ENCODE measurements around the gene NOTO. TPM values are rescaled to one million over a fixed set of nuclear protein-coding genes. Genes with fewer than 3 reads are reported as not detected.

Gene NOTO
- polyA plus RNA-seq, 2 of the 4 experiments (the other 2 are of a cell fraction): 0.03 TPM; not detected in 1

GRCh38 chr2:73238149-73238548, 35.8 kb downstream of the NOTO start:
- DNase-seq (ENCODE audit: low read depth in 1 of 2, low spot score in 1 of 2): no peak
- Histone ChIP-seq H3K27ac (no peak overlapping the region), H3K4me2 (no peak overlapping the region), H3K9me3 (no peaks in the 10 kb centered on the region), H3K4me3 (no peak overlapping the region), H3K4me1 (peaks cover 24% of the 10 kb centered on the region)
- CTCF ChIA-PET: interaction anchor here (0.7 to 8.4 kb wide), 6 partner anchors 13 to 53 kb away, joined by 3 to 33 read pairs (median 3); no protein-coding TSS in a partner anchor
- TF ChIP-seq FOSB (CRISPR knock-in tag; IDR thresholded peaks at IDR 0.05) (no peak), ZFP36 (IDR thresholded peaks at IDR 0.05; ENCODE audit: borderline replicate concordance, partially characterized antibody) (no peak), CHD4 (IDR thresholded peaks at IDR 0.05; ENCODE audit: borderline replicate concordance) (no peak), FOXS1 (CRISPR knock-in tag; IDR thresholded peaks at IDR 0.05) (no peak), CEBPB (IDR thresholded peaks at IDR 0.05) (no peak), MAX (IDR thresholded peaks at IDR 0.05) (no peak), ATOH8 (CRISPR knock-in tag; IDR thresholded peaks at IDR 0.05; ENCODE audit: low read depth) (no peak), SREBF2 (IDR thresholded peaks at IDR 0.05) (no peak), RNF2 (IDR thresholded peaks at IDR 0.05; ENCODE audit: borderline replicate concordance, low read depth) (no peak), HOXB5 (CRISPR knock-in tag; IDR thresholded peaks at IDR 0.05) (no peak), MYC (IDR thresholded peaks at IDR 0.05; ENCODE audit: borderline replicate concordance, low read length) (no peak), HES2 (IDR thresholded peaks at IDR 0.05) (no peak), PBX3 (IDR thresholded peaks at IDR 0.05) (no peak), HOXA7 (CRISPR knock-in tag; IDR thresholded peaks at IDR 0.05) (no peak), TP53 (CRISPR knock-in tag; IDR thresholded peaks at IDR 0.05) (no peak), RFX5 (IDR thresholded peaks at IDR 0.05) (no peak), EHMT2 (IDR thresholded peaks at IDR 0.05; ENCODE audit: low read depth) (no peak), BCL3 (IDR thresholded peaks at IDR 0.05) (no peak), MAZ (IDR thresholded peaks at IDR 0.05; ENCODE audit: borderline replicate concordance, low read depth, low read length) (no peak)
- no peak for FAIRE-seq
- POLR2A ChIA-PET: interaction anchor here (1.1 kb wide), 1 partner anchor 16 kb away, joined by 3 read pairs; no protein-coding TSS in a partner anchor
- ATAC-seq: no peak
- WGBS (ENCODE audit: missing lambda C conversion rate): 91% methylated on average over 3 of the region's 3 CpGs

GRCh38 chr2:73238976-73239375, 36.6 kb downstream of the NOTO start:
- no peak overlapping the region for H3K4me2 ChIP-seq
- H3K27ac ChIP-seq: no peak overlapping the region
- peaks cover 24% of the 10 kb centered on the region for H3K4me1 ChIP-seq
- DNase-seq (ENCODE audit: low read depth in 1 of 2, low spot score in 1 of 2) (no peak), FAIRE-seq (no peak), ATAC-seq (no peak)
- CTCF ChIA-PET: interaction anchor here (0.9 to 8.4 kb wide), 3 partner anchors 11 to 52 kb away, joined by 3 to 33 read pairs (median 4); no protein-coding TSS in a partner anchor
- no peak overlapping the region for H3K4me3 ChIP-seq
- no peaks in the 10 kb centered on the region for H3K9me3 ChIP-seq
- POLR2A ChIA-PET: no interaction called here
- 100% methylated on average over 1 of the region's 1 CpG for WGBS (ENCODE audit: missing lambda C conversion rate)
- TF ChIP-seq RFX5 (IDR thresholded peaks at IDR 0.05) (no peak), ZC3H11A (IDR thresholded peaks at IDR 0.05) (no peak), EP300 (IDR thresholded peaks at IDR 0.05) (no peak), JUNB (IDR thresholded peaks at IDR 0.05) (no peak), RAD21 (conservative IDR thresholded peaks at IDR 0.05 in 1 of 2, IDR thresholded peaks at IDR 0.05 in 1 of 2) (no peak), REST (IDR thresholded peaks at IDR 0.05) (no peak), HDAC2 (IDR thresholded peaks at IDR 0.05) (no peak), POLR2AphosphoS2 (conservative IDR thresholded peaks at IDR 0.05; ENCODE audit: low read length) (no peak), E2F6 (IDR thresholded peaks at IDR 0.05; ENCODE audit: borderline replicate concordance, low read depth) (no peak), ZSCAN20 (CRISPR knock-in tag; IDR thresholded peaks at IDR 0.05) (no peak), RARB (CRISPR knock-in tag; IDR thresholded peaks at IDR 0.05) (no peak), FOXS1 (CRISPR knock-in tag; IDR thresholded peaks at IDR 0.05) (no peak), HEYL (CRISPR knock-in tag; IDR thresholded peaks at IDR 0.05) (no peak), TFCP2L1 (CRISPR knock-in tag; IDR thresholded peaks at IDR 0.05) (no peak), MAX (IDR thresholded peaks at IDR 0.05) (no peak)

Data from A549 (cell line).